Esophagus squamous epithelium (tissue), 4 donors: Measurements from ENCODE around the gene RAI14.

ENCODE experiments used
- POLR2A ChIP-seq, 4 donors: fragments of 450-650 bp; IDR thresholded peaks; one replicate each; pipeline ENCODE4 v1.6.1; 2017; ENCODE audit warnings: antibody characterized with exemption in 4 of 4, mild to moderate bottlenecking in 4 of 4, moderate library complexity in 3 of 4
- TF ChIP-seq, protein P1 (sequence below), 6 experiments: fragments of 450-650 bp in 4 of 6; fragments of 200-600 bp in 2 of 6; sonication (generic) in 2 of 6; IDR thresholded peaks; one replicate each; pipeline ENCODE4 v1.5.1; 2016 to 2019; ENCODE audit warnings: antibody characterized with exemption in 6 of 6, mild to moderate bottlenecking in 4 of 6, moderate library complexity in 4 of 6

DNA sequence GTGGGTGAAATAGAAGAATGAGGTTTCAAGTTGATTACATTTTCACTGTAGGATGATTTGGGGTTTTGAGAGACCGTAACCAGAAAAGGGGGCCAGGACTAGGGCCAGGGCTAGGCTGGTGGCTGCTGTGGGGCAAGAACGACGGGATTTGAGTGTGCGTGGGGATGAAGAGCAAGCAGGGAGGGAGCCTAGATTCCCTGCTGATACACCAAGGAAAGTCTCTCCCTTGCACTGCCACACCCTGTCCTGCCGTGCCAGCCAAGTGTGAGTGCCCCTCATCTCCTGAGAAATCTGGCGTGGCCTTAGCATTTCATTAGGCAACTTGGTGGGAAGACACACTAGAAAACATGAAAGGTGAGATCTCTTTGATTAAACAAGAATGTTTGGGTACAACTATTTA, 42.6 kb downstream of the RAI14 start:
- TF ChIP-seq, protein P1, sequence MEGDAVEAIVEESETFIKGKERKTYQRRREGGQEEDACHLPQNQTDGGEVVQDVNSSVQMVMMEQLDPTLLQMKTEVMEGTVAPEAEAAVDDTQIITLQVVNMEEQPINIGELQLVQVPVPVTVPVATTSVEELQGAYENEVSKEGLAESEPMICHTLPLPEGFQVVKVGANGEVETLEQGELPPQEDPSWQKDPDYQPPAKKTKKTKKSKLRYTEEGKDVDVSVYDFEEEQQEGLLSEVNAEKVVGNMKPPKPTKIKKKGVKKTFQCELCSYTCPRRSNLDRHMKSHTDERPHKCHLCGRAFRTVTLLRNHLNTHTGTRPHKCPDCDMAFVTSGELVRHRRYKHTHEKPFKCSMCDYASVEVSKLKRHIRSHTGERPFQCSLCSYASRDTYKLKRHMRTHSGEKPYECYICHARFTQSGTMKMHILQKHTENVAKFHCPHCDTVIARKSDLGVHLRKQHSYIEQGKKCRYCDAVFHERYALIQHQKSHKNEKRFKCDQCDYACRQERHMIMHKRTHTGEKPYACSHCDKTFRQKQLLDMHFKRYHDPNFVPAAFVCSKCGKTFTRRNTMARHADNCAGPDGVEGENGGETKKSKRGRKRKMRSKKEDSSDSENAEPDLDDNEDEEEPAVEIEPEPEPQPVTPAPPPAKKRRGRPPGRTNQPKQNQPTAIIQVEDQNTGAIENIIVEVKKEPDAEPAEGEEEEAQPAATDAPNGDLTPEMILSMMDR (IDR thresholded peaks at IDR 0.05) = no peak
- TF ChIP-seq POLR2A (IDR thresholded peaks at IDR 0.05) = no peak
